ENCODE measurements around the gene MUSK.

- TF ChIP-seq EZH2 (IDR thresholded peaks at IDR 0.05; ENCODE audit: low read depth, unreplicated experiment) (no peak), STAT1 (IDR thresholded peaks at IDR 0.05; ENCODE audit: unreplicated experiment) (no peak), POLR2AphosphoS5 (IDR thresholded peaks at IDR 0.05; ENCODE audit: low read depth) (no peak), REST (IDR thresholded peaks at IDR 0.05; ENCODE audit: unreplicated experiment) (no peak)
- TF ChIP-seq, protein P1, sequence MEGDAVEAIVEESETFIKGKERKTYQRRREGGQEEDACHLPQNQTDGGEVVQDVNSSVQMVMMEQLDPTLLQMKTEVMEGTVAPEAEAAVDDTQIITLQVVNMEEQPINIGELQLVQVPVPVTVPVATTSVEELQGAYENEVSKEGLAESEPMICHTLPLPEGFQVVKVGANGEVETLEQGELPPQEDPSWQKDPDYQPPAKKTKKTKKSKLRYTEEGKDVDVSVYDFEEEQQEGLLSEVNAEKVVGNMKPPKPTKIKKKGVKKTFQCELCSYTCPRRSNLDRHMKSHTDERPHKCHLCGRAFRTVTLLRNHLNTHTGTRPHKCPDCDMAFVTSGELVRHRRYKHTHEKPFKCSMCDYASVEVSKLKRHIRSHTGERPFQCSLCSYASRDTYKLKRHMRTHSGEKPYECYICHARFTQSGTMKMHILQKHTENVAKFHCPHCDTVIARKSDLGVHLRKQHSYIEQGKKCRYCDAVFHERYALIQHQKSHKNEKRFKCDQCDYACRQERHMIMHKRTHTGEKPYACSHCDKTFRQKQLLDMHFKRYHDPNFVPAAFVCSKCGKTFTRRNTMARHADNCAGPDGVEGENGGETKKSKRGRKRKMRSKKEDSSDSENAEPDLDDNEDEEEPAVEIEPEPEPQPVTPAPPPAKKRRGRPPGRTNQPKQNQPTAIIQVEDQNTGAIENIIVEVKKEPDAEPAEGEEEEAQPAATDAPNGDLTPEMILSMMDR (conservative IDR thresholded peaks at IDR 0.05; ENCODE audit: low read depth in 2 of 2): no peak
Observed at GRCh38 chr9:110835859-110836271, 167.3 kb downstream of the MUSK start.

Data from GM23338 (cell line).